Thoracic aorta endothelial cell (primary cell): Measurements from ENCODE around the gene CYFIP2. TPM values are rescaled to one million over a fixed set of nuclear protein-coding genes. Genes with fewer than 3 reads are reported as not detected.

Source experiments
- total RNA-seq: library from RNA; depleted of rRNA; stranded (reverse); fragments of >200 nt; gene quantifications from 2 replicates; pipeline ENCODE4 v1.2.3, GENCODE V29; 2012

Gene CYFIP2
- 29.0 and 34.7 TPM in 2 replicates for total RNA-seq

GRCh38 chr5:157265714-157266285 is at the start of gene CYFIP2:
Gene CYFIP2 (plus strand): TSS chr5:157266123. CDS start chr5:157285362, 19,239 bp downstream.

Other genes starting within 250 kb of the CYFIP2 start
- not detected in 2 replicates for gene HAVCR1, start 207.0 kb upstream of the CYFIP2 start, total RNA-seq
- under 0.01 and 0.07 TPM in 2 replicates for gene HAVCR2, start 157.1 kb upstream of the CYFIP2 start, total RNA-seq
- gene MED7, start 123.3 kb upstream of the CYFIP2 start, total RNA-seq, result 11.8 and 12.1 TPM in 2 replicates
- gene GARIN3, start 99.9 kb upstream of the CYFIP2 start, total RNA-seq, result not detected in 2 replicates
- not detected in 2 replicates for gene ITK, start 85.3 kb upstream of the CYFIP2 start, total RNA-seq
- gene NIPAL4, start 194.1 kb downstream of the CYFIP2 start, total RNA-seq, result not detected in 2 replicates